IPS DF 4.7 (cell line): Measurements from ENCODE around the gene OR11H12.
"Not testable (repeated sequence)": the region's sequence is repeated elsewhere in the genome, so short reads cannot be mapped to it uniquely, and the experiment has no call there.

Experiments used
- DNase-seq: peaks from one replicate; pipeline ENCODE4 v3.0.0-alpha.2; 2013; ENCODE audit warnings: low spot score; ENCODE audit errors: extremely low read depth

OR11H12 gene, protein sequence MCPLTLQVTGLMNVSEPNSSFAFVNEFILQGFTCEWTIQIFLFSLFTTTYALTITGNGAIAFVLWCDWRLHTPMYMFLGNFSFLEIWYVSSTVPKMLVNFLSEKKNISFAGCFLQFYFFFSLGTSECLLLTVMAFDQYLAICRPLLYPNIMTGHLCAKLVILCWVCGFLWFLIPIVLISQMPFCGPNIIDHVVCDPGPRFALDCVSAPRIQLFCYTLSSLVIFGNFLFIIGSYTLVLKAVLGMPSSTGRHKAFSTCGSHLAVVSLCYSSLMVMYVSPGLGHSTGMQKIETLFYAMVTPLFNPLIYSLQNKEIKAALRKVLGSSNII

DNA sequence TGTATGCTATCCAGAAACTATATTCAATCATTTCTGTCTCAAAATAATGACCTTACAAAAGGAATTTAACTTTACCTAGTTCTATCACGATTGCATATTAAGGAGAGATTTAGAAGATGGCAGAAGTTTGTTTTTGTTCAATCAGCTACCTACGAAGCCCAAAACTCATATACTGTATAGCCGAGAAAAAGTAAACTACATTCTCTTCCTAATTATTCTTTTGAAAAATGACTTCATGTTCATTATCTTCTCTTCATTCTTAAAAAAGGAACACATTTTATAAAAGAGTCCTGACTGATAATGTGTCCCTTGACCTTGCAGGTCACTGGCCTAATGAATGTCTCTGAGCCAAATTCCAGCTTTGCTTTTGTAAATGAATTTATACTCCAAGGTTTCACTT, at the start of gene OR11H12:
TSS of gene OR11H12 (plus strand) at position 301 of the 400 bp plus-strand sequence. CDS start at position 301, 0 bp downstream.
- DNase-seq, result not testable (repeated sequence)

- not testable (repeated sequence) for DNase-seq
Observed at GRCh38 chr14:18582908-18583307, 18.0 kb upstream of the OR11H12 start.

DNA sequence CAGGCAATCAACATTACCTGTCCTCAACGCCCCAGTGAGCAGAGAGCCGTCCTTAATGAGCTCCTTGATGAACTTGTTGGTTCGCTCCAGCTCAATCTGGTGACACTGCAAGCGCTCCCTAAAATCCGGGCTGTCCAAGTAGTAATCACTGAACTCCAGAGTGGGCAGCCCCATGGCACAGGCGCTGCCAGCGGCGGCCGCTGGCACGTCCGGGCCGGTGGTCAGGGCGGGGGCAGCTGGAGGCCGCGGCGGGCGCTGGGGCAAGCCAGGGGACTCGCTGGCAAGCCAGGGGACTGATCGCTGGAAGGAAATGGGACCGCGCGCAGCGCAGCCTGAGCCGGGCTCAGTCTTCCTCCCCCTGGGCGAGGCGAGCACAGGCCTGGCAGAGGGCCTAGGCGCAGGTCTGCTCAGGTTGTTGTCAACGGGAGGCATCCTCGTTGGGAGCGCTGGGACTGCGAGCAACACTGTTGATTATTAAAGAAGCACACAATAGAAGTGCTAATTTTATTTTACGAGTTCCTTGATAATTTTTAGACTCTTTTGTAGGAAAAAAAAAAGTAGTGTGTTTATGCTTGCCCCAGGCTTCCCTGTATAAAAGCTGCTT, 25.8 kb downstream of the OR11H12 start:
- not testable (repeated sequence) for DNase-seq

DNA sequence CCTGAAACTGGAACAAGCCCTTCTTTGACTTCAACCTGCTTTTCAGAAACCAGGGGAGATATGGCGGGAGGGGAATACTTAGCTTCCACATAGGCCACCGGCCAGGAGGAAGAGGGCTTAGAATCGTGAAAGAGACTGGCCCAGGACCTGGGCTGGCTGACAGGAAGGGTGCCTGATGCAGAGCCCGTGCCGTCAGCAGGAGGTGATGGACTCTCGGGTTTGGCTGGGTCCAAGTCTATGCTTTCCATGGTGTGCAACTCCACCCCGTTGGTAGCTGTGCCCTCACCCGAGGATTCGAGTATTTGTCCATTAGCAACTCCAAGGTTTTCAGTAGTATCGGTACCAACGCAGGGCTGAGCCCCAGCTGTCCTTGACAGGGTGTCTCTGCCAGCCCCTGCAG, 35.1 kb downstream of the OR11H12 start:
- DNase-seq, result not testable (repeated sequence)

- DNase-seq, result not testable (repeated sequence)
Observed at GRCh38 chr14:18638032-18638431, 37.1 kb downstream of the OR11H12 start.

DNA sequence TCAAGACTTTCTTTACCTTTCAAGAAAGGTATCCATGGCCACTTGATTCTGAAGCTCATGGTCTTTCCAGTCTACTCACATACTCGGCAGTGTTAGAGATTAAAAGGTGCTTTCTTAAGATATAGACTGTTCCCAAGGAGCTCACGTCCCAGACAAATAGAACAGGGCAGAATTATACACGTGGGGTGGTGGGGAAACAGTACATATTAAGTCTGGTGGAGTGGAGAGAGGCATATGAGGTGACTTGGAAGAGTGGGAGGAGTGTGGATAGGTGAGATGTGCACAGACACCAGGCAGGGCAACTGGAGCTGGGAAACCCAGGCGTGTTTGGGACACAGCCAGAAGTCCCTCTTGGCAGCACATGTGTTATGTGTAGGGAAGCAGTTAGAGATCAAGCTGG, 37.9 kb downstream of the OR11H12 start:
- not testable (repeated sequence) for DNase-seq

DNA sequence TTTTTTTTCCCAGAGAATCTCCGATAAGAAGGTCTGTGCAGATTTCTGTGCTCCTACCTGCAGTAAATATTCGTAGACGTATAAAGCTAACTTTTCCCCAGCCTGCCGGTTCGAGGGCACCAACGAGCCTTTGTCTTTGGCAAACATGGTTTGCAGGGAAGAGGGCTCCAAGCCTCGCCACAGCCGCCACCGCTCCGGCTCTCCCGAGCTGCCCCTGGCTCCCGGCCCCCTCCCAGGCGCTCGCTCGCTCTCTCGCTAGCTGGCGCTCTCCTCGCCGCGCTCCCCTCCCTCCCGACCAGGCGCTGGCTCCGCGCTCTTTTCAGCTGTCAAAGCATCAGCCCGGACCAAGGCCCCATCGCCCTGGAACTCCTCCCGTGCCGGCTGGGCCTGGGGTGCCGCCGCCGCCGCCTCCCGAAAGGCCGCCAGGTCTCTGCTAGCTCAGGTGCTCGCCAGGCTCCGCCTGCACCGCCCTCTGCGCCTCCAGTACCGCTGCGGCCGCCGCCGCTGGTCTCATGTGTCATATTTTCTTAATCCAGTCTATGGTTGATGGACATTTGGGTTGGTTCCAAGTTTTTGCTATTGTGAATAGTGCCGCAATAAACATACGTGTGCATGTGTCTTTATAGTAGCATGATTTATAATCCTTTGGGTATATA, 45.3 kb downstream of the OR11H12 start:
- DNase-seq, result not testable (repeated sequence)
